ENCODE results near the gene MEGF11. TPM values are rescaled to one million over a fixed set of nuclear protein-coding genes. Genes with fewer than 3 reads are reported as not detected.

MEGF11 gene
- total RNA-seq, 1 donor from 2014 or later: not detected

GRCh38 chr15:66098022-66098363 lies 155.6 kb downstream of the MEGF11 start:
- Mint-ChIP-seq H3K4me1 (ENCODE audit: low read depth) (no peaks in the 10 kb centered on the region), H3K9me3 (ENCODE audit: low read depth) (no peaks in the 10 kb centered on the region), H3K27me3 (ENCODE audit: low read depth) (peaks cover 66% of the 10 kb centered on the region), H3K36me3 (ENCODE audit: low read depth) (no peaks in the 10 kb centered on the region), H3K4me3 (ENCODE audit: unreplicated experiment) (no peak overlapping the region), H3K27ac (ENCODE audit: unreplicated experiment) (no peak overlapping the region)
- peak; percentile 41 for DNase-seq (ENCODE audit: low spot score)
- TF ChIP-seq CTCF (IDR thresholded peaks at IDR 0.05): no peak

GRCh38 chr15:66097151-66098021 lies 156.2 kb downstream of the MEGF11 start:
- H3K4me3 Mint-ChIP-seq (ENCODE audit: unreplicated experiment): no peak overlapping the region
- H3K27ac Mint-ChIP-seq (ENCODE audit: unreplicated experiment): no peak overlapping the region
- no peak for TF ChIP-seq CTCF (IDR thresholded peaks at IDR 0.05)
- DNase-seq (ENCODE audit: low spot score): peak; percentile 54
- no peaks in the 10 kb centered on the region for H3K4me1 Mint-ChIP-seq (ENCODE audit: low read depth)
- no peaks in the 10 kb centered on the region for H3K9me3 Mint-ChIP-seq (ENCODE audit: low read depth)
- H3K36me3 Mint-ChIP-seq (ENCODE audit: low read depth): no peaks in the 10 kb centered on the region
- peaks cover 61% of the 10 kb centered on the region for H3K27me3 Mint-ChIP-seq (ENCODE audit: low read depth)

GRCh38 chr15:66096688-66097058 lies 156.9 kb downstream of the MEGF11 start:
- peaks cover 55% of the 10 kb centered on the region for H3K27me3 Mint-ChIP-seq (ENCODE audit: low read depth)
- DNase-seq (ENCODE audit: low spot score): peak; percentile 39
- H3K4me1 Mint-ChIP-seq (ENCODE audit: low read depth): no peaks in the 10 kb centered on the region
- no peak overlapping the region for H3K4me3 Mint-ChIP-seq (ENCODE audit: unreplicated experiment)
- no peak overlapping the region for H3K27ac Mint-ChIP-seq (ENCODE audit: unreplicated experiment)
- no peaks in the 10 kb centered on the region for H3K9me3 Mint-ChIP-seq (ENCODE audit: low read depth)
- H3K36me3 Mint-ChIP-seq (ENCODE audit: low read depth): no peaks in the 10 kb centered on the region
- no peak for TF ChIP-seq CTCF (IDR thresholded peaks at IDR 0.05)

GRCh38 chr15:66095871-66096687 lies 157.5 kb downstream of the MEGF11 start:
- Mint-ChIP-seq H3K36me3 (ENCODE audit: low read depth) (no peaks in the 10 kb centered on the region), H3K27me3 (ENCODE audit: low read depth) (peaks cover 53% of the 10 kb centered on the region), H3K9me3 (ENCODE audit: low read depth) (no peaks in the 10 kb centered on the region), H3K4me3 (ENCODE audit: unreplicated experiment) (no peak overlapping the region), H3K4me1 (ENCODE audit: low read depth) (no peaks in the 10 kb centered on the region), H3K27ac (ENCODE audit: unreplicated experiment) (no peak overlapping the region)
- DNase-seq (ENCODE audit: low spot score): peak; percentile 73
- no peak for TF ChIP-seq CTCF (IDR thresholded peaks at IDR 0.05)

GRCh38 chr15:66094331-66094730 lies 159.2 kb downstream of the MEGF11 start:
- H3K36me3 Mint-ChIP-seq (ENCODE audit: low read depth): no peaks in the 10 kb centered on the region
- no peak for TF ChIP-seq CTCF (IDR thresholded peaks at IDR 0.05)
- no peaks in the 10 kb centered on the region for H3K4me1 Mint-ChIP-seq (ENCODE audit: low read depth)
- H3K4me3 Mint-ChIP-seq (ENCODE audit: unreplicated experiment): no peak overlapping the region
- H3K9me3 Mint-ChIP-seq (ENCODE audit: low read depth): no peaks in the 10 kb centered on the region
- H3K27me3 Mint-ChIP-seq (ENCODE audit: low read depth): peaks cover 48% of the 10 kb centered on the region
- peak; percentile 74 for DNase-seq (ENCODE audit: low spot score)
- no peak overlapping the region for H3K27ac Mint-ChIP-seq (ENCODE audit: unreplicated experiment)
